GM21619 (cell line): ENCODE results near the gene SLX9.

Experiments used
- ATAC-seq: cut with Tn5 transposase; IDR thresholded peaks from one replicate; pipeline ENCODE4 v1.9.1; 2021; ENCODE audit not compliant: unreplicated experiment

SLX9 gene

GRCh38 chr21:44957047-44957831 lies 17.4 kb downstream of the SLX9 start:
- no peak for ATAC-seq

GRCh38 chr21:44957901-44958451 lies 18.1 kb downstream of the SLX9 start:
- ATAC-seq, result no peak

- no peak for ATAC-seq
Measured at GRCh38 chr21:44958471-44959191, 18.8 kb downstream of the SLX9 start.

- no peak for ATAC-seq
Measured at GRCh38 chr21:44959376-44960091, 19.7 kb downstream of the SLX9 start.

GRCh38 chr21:44960141-44961092 lies 20.6 kb downstream of the SLX9 start:
- ATAC-seq, result no peak

- no peak for ATAC-seq
Measured at GRCh38 chr21:44962403-44962966, 22.7 kb downstream of the SLX9 start.

- ATAC-seq, result no peak
Measured at GRCh38 chr21:44964381-44964780, 24.6 kb downstream of the SLX9 start.

- ATAC-seq, result no peak
Measured at GRCh38 chr21:44965251-44966022, 25.6 kb downstream of the SLX9 start.

GRCh38 chr21:44966135-44967081 lies 26.6 kb downstream of the SLX9 start:
- no peak for ATAC-seq

GRCh38 chr21:44967082-44968047 lies 27.5 kb downstream of the SLX9 start:
- no peak for ATAC-seq

- ATAC-seq, result no peak
Measured at GRCh38 chr21:44969066-44969670, 29.3 kb downstream of the SLX9 start.

GRCh38 chr21:44969931-44970755 lies 30.3 kb downstream of the SLX9 start:
- ATAC-seq, result no peak

GRCh38 chr21:44970766-44971671 lies 31.2 kb downstream of the SLX9 start:
- no peak for ATAC-seq

- ATAC-seq, result no peak
Measured at GRCh38 chr21:44971672-44971995, 31.8 kb downstream of the SLX9 start.

GRCh38 chr21:44972301-44972814 lies 32.5 kb downstream of the SLX9 start:
- ATAC-seq, result no peak
